ENCODE data around the gene EXOC3. TPM values are rescaled to one million over a fixed set of nuclear protein-coding genes. Genes with fewer than 3 reads are reported as not detected.

Gene EXOC3
- total RNA-seq, 1 experiment from 2014 or later: 55.0 TPM

DNA sequence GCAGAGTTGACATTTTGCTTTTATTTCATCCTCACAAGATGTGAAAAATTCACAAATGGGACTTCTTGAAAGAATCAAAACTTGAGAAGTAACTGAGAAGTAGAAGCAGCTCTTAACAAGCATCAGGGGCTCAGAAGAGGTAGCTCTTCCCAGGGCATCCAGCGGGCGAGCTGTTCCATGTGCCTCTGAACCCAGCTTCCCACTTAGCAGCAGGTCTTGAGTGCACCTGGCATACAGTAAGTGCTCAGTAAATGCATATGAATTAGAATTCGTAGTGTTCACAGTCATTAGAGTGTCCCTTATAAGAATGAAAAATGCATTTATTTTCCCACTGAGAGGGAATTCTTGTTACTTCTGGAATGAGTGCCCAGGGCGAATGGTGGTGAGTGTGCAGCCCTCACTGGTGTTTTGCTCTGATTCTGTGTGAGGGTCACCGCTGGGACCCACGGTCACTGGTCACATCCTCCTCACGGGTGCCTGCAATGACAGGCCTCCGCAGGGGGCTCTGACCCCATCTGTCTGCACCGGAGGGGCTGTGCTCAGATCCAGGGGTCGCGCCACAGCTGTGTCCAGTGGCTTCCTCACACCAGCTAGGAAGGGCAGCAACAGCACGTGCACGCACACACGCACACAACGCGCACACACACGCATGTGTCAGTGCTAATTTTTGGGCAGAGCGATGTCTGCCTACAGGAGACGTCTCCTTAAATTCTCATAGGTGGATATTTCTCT is 26.9 kb downstream of the EXOC3 start:
- intact Hi-C loops (cut with micrococcal nuclease; ENCODE audit: unreplicated experiment): loop anchor here (10.0 kb wide), 1 partner anchor 145 kb away; the partner anchor contains the start of gene CEP72
- CTCF ChIA-PET: no interaction called here
- in situ Hi-C loops (cut with HindIII; ENCODE audit: low pct_unique_long_range_greater_than_20kb, low sequenced_read_pairs): no loop called here
- no peaks in the 10 kb centered on the region for H3K9me3 ChIP-seq (ENCODE audit: control insufficient read depth, insufficient read depth, low read depth, low read length)
- H3K27ac ChIP-seq (ENCODE audit: low read length): no peak overlapping the region
- no peaks in the 10 kb centered on the region for H3K27me3 ChIP-seq (ENCODE audit: control insufficient read depth, insufficient read depth, low read length)
- POLR2A ChIA-PET: no interaction called here
- TF ChIP-seq, protein P1, sequence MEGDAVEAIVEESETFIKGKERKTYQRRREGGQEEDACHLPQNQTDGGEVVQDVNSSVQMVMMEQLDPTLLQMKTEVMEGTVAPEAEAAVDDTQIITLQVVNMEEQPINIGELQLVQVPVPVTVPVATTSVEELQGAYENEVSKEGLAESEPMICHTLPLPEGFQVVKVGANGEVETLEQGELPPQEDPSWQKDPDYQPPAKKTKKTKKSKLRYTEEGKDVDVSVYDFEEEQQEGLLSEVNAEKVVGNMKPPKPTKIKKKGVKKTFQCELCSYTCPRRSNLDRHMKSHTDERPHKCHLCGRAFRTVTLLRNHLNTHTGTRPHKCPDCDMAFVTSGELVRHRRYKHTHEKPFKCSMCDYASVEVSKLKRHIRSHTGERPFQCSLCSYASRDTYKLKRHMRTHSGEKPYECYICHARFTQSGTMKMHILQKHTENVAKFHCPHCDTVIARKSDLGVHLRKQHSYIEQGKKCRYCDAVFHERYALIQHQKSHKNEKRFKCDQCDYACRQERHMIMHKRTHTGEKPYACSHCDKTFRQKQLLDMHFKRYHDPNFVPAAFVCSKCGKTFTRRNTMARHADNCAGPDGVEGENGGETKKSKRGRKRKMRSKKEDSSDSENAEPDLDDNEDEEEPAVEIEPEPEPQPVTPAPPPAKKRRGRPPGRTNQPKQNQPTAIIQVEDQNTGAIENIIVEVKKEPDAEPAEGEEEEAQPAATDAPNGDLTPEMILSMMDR (IDR thresholded peaks at IDR 0.05): no peak
- 0 out of 2 replicates have a peak, but pooled peaks have one; percentile 26 for TF ChIP-seq POLR2AphosphoS5 (IDR thresholded peaks at IDR 0.05; ENCODE audit: low read depth, low read length)
- TF ChIP-seq TCF7L2 (IDR thresholded peaks at IDR 0.05; ENCODE audit: low read depth, low read length): no peak
- TF ChIP-seq, protein P2, sequence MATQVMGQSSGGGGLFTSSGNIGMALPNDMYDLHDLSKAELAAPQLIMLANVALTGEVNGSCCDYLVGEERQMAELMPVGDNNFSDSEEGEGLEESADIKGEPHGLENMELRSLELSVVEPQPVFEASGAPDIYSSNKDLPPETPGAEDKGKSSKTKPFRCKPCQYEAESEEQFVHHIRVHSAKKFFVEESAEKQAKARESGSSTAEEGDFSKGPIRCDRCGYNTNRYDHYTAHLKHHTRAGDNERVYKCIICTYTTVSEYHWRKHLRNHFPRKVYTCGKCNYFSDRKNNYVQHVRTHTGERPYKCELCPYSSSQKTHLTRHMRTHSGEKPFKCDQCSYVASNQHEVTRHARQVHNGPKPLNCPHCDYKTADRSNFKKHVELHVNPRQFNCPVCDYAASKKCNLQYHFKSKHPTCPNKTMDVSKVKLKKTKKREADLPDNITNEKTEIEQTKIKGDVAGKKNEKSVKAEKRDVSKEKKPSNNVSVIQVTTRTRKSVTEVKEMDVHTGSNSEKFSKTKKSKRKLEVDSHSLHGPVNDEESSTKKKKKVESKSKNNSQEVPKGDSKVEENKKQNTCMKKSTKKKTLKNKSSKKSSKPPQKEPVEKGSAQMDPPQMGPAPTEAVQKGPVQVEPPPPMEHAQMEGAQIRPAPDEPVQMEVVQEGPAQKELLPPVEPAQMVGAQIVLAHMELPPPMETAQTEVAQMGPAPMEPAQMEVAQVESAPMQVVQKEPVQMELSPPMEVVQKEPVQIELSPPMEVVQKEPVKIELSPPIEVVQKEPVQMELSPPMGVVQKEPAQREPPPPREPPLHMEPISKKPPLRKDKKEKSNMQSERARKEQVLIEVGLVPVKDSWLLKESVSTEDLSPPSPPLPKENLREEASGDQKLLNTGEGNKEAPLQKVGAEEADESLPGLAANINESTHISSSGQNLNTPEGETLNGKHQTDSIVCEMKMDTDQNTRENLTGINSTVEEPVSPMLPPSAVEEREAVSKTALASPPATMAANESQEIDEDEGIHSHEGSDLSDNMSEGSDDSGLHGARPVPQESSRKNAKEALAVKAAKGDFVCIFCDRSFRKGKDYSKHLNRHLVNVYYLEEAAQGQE (IDR thresholded peaks at IDR 0.05; ENCODE audit: insufficient read depth in 1 of 2, low read depth in 2 of 2, low read length in 1 of 2): no peak
- TF ChIP-seq SIN3A (IDR thresholded peaks at IDR 0.05; ENCODE audit: borderline replicate concordance, insufficient read depth, low read depth, low read length): no peak
- BruUV-seq (replicated peaks): no TSS peak
- no peak for DNase-seq (ENCODE audit: low read depth, low spot score)
- no peak for ATAC-seq
- H3K36me3 ChIP-seq (ENCODE audit: control insufficient read depth, insufficient read depth, low read length): peaks cover 3% of the 10 kb centered on the region
- H3K4me1 ChIP-seq (ENCODE audit: control insufficient read depth, insufficient read depth, low read length): peaks cover 12% of the 10 kb centered on the region; the same call in 1 of the 2 replicates
- no peak overlapping the region for H3K4me3 ChIP-seq (ENCODE audit: low read depth in 2 of 2, low read length in 2 of 2)

DNA sequence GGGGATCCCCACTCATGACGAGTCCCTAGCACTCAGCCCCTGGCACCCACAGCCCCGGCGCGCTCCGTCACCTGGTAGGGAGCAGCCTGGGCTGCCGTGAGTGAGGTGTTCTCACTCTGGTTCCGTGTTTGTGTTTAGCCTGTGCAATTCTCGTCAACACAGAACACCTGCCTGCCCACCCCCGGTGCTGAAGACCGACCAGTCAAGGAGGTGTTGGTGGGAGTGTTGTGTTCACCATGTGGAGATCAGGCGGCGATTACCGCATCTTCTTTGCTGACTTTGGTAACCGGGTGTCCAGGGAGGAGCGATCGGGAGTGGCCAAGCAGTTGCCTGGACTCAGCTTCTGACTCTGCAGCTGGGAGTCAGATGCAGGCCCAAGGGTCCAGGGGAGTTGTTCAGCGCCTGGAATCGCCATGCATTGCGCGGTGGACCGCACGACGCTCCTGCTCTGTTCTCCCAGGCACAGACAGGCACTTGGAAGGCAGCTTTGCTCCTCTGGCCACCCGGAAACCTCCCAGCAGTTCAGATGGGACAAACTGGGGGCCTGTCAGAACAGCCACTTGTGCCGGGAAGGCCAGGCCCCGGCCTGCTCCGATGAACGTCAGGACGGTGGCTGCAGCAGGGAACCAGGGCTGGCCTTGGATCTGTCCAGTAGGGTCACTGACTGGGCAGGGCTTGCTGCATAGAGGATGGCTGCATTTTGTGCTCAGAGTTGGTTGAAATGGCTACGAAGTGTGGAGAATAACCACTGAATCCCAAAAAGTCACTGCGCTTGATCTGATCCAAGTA is 28.2 kb downstream of the EXOC3 start:
- ATAC-seq: no peak
- intact Hi-C loops (cut with micrococcal nuclease; ENCODE audit: unreplicated experiment): loop anchor here (10.0 kb wide), 1 partner anchor 144 kb away; the partner anchor contains the start of gene CEP72
- no TSS peak for BruUV-seq (replicated peaks)

More for the DNA sequence above, 28.2 kb downstream of the EXOC3 start:
- TF ChIP-seq, protein P2 (IDR thresholded peaks at IDR 0.05; ENCODE audit: insufficient read depth in 1 of 2, low read depth in 2 of 2, low read length in 1 of 2): no peak
- TF ChIP-seq TCF7L2 (IDR thresholded peaks at IDR 0.05; ENCODE audit: low read depth, low read length): no peak
- TF ChIP-seq, protein P1 (IDR thresholded peaks at IDR 0.05): no peak
- TF ChIP-seq POLR2AphosphoS5 (IDR thresholded peaks at IDR 0.05; ENCODE audit: low read depth, low read length): no peak
- TF ChIP-seq SIN3A (IDR thresholded peaks at IDR 0.05; ENCODE audit: borderline replicate concordance, insufficient read depth, low read depth, low read length): no peak
- ChIA-PET CTCF (no interaction called here), POLR2A (interaction anchor here (0.6 kb wide), 1 partner anchor 131 kb away, joined by 7 read pairs; no protein-coding TSS in a partner anchor)
- Histone ChIP-seq H3K27me3 (ENCODE audit: control insufficient read depth, insufficient read depth, low read length) (no peaks in the 10 kb centered on the region), H3K4me3 (ENCODE audit: low read depth in 2 of 2, low read length in 2 of 2) (peak overlapping the region in 1 of 2 experiments; percentile 79; a peak in 1 of 4 replicates), H3K4me1 (ENCODE audit: control insufficient read depth, insufficient read depth, low read length) (peaks cover 16% of the 10 kb centered on the region), H3K36me3 (ENCODE audit: control insufficient read depth, insufficient read depth, low read length) (peaks cover 3% of the 10 kb centered on the region), H3K27ac (ENCODE audit: low read length) (no peak overlapping the region), H3K9me3 (ENCODE audit: control insufficient read depth, insufficient read depth, low read depth, low read length) (no peaks in the 10 kb centered on the region)
- in situ Hi-C loops (cut with HindIII; ENCODE audit: low pct_unique_long_range_greater_than_20kb, low sequenced_read_pairs): no loop called here
- no peak for DNase-seq (ENCODE audit: low read depth, low spot score)
